ENCODE measurements around the gene IMMP2L.

Gene IMMP2L

DNA sequence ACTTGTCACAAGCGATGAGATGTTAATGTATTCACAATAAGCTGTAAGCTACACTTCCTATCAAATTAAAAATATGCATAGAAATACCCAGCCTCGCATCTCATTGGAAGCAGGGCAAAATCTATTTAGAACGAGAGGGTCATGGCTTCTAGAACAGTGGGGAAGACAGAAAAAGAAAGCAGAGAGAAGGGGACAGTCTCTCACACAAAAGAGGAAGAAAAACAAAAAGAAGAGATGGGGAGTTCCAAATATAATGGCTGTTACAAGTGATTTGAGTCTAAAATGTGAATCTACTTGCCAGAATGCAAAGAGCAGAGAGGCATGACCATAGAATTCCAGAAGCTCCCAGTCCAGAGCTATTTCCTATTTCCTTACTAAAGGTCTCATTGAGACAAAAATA, 457.6 kb downstream of the IMMP2L start:
- no peak overlapping the region for H3K27ac Mint-ChIP-seq
- no peak overlapping the region for H3K4me3 Mint-ChIP-seq
- H3K4me1 Mint-ChIP-seq: peaks cover 13% of the 10 kb centered on the region
- H3K9me3 Mint-ChIP-seq: no peaks in the 10 kb centered on the region
- no peaks in the 10 kb centered on the region for H3K36me3 Mint-ChIP-seq (ENCODE audit: low read depth)
- no peaks in the 10 kb centered on the region for H3K27me3 Mint-ChIP-seq (ENCODE audit: low read depth)
- TF ChIP-seq, protein P1, sequence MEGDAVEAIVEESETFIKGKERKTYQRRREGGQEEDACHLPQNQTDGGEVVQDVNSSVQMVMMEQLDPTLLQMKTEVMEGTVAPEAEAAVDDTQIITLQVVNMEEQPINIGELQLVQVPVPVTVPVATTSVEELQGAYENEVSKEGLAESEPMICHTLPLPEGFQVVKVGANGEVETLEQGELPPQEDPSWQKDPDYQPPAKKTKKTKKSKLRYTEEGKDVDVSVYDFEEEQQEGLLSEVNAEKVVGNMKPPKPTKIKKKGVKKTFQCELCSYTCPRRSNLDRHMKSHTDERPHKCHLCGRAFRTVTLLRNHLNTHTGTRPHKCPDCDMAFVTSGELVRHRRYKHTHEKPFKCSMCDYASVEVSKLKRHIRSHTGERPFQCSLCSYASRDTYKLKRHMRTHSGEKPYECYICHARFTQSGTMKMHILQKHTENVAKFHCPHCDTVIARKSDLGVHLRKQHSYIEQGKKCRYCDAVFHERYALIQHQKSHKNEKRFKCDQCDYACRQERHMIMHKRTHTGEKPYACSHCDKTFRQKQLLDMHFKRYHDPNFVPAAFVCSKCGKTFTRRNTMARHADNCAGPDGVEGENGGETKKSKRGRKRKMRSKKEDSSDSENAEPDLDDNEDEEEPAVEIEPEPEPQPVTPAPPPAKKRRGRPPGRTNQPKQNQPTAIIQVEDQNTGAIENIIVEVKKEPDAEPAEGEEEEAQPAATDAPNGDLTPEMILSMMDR (IDR thresholded peaks at IDR 0.05; ENCODE audit: unreplicated experiment in 3 of 3): no peak

DNA sequence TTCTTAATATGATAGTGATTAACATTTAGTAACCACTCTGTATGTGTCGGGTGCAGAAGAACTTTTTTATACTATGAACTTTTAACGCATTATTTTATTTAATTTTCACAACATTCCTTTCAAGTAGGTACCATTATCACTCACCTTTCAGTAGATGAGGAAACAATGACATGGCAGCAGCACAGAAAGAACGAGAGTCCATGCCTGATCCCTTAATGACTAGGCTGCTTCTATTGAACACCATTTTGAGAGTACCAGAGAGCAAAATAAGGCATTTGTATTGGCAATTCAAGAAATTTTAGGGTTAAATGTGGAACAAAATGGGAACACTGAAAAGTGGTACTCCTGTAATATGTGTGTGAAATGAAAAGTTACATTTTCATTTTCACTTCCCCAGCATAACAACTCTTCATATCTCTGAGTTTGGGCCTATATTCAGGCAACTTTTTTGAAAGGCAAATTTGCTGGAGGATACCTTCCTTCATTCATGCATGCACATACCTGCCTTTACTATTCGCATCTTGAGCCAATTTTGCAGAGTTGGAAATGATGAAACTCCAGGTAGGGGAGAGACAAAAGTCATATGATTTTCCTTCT, 458.5 kb downstream of the IMMP2L start:
- Mint-ChIP-seq H3K27me3 (ENCODE audit: low read depth) (no peaks in the 10 kb centered on the region), H3K4me1 (peaks cover 13% of the 10 kb centered on the region), H3K27ac (no peak overlapping the region), H3K9me3 (no peaks in the 10 kb centered on the region), H3K4me3 (no peak overlapping the region), H3K36me3 (ENCODE audit: low read depth) (no peaks in the 10 kb centered on the region)
- TF ChIP-seq, protein P1 (IDR thresholded peaks at IDR 0.05; ENCODE audit: unreplicated experiment in 3 of 3): no peak

DNA sequence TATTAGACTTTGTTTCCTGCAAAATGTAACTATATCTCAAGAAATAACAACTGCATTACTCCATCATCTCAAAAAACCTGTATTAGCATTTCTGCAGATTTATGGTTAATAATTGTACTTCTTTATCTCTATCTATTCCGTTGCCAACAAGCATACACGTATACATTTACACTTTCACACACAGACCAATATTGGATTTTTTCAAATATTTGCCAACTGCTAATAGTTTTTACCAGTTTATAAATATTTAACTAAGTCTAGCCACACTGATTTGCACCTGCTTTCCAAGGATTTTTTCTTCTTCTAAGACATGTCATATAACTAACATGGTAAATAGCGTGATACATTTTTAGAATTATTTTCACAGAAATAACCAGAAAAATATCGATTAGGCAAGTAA, 459.2 kb downstream of the IMMP2L start:
- H3K4me1 Mint-ChIP-seq: peaks cover 17% of the 10 kb centered on the region
- no peaks in the 10 kb centered on the region for H3K27me3 Mint-ChIP-seq (ENCODE audit: low read depth)
- TF ChIP-seq, protein P1 (IDR thresholded peaks at IDR 0.05; ENCODE audit: unreplicated experiment in 3 of 3): no peak
- H3K9me3 Mint-ChIP-seq: no peaks in the 10 kb centered on the region
- H3K4me3 Mint-ChIP-seq: no peak overlapping the region
- H3K27ac Mint-ChIP-seq: no peak overlapping the region
- H3K36me3 Mint-ChIP-seq (ENCODE audit: low read depth): no peaks in the 10 kb centered on the region

DNA sequence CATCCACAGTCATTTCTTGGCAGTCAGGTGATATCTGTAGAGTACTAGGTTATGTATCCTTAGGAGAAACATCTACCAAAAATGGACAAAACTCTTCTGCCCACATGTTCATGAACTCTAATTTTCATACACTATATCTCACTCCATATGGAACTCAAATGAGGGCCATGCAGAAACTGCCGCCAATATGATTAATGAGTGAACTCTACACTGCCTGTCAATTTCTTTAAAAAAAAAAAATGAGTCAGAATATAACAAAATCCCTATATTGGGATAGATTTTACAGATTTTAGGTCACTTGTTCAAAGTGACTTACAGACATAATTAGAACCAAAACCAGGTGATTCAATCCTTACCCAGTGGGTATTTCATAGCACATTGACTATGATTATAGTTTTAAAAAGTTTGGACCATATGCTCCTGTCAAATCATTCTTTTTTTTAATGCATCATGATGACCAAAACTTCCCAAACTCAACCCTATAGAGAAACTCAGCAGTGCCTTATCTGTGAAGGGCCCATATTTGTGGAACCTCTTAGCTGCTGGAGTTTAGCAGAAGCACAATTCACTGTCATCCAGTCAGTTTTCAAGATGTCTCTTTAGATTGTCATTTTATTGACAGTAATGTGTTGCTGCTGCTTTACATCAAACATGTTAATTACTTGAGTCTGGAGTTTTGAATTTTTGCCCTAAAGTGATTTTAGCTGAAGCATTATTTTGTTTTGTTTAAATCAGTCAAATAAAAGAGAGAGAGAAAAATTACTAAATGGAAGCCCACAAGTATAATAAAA, 460.2 kb downstream of the IMMP2L start:
- H3K27me3 Mint-ChIP-seq (ENCODE audit: low read depth): no peaks in the 10 kb centered on the region
- no peak overlapping the region for H3K4me3 Mint-ChIP-seq
- TF ChIP-seq, protein P1 (IDR thresholded peaks at IDR 0.05; ENCODE audit: unreplicated experiment in 3 of 3): no peak
- H3K36me3 Mint-ChIP-seq (ENCODE audit: low read depth): no peaks in the 10 kb centered on the region
- peaks cover 12% of the 10 kb centered on the region for H3K4me1 Mint-ChIP-seq
- no peak overlapping the region for H3K27ac Mint-ChIP-seq
- H3K9me3 Mint-ChIP-seq: no peaks in the 10 kb centered on the region

DNA sequence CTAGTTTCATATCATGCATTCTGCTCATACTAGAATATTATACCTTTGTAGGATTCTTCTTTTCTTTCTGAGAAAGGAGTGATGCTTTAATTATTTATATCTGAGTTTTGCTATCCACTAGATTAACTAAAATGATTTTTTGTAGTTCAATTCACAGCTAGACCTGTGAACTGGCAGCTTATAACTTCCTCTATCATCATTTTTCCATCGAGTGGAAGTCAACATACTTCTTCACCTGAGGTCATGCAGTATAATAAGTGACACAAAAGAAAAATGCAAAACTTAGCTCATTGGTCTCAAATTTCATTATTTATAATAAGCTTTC, 463.4 kb downstream of the IMMP2L start:
- Mint-ChIP-seq H3K9me3 (no peaks in the 10 kb centered on the region), H3K4me3 (no peak overlapping the region), H3K36me3 (ENCODE audit: low read depth) (no peaks in the 10 kb centered on the region), H3K27ac (peak overlapping the region in 1 of 3 experiments; percentile 10), H3K4me1 (peaks cover 30% of the 10 kb centered on the region), H3K27me3 (ENCODE audit: low read depth) (no peaks in the 10 kb centered on the region)
- TF ChIP-seq, protein P1 (IDR thresholded peaks at IDR 0.05; ENCODE audit: unreplicated experiment in 3 of 3): no peak
